ENCODE results near the gene CMTM4.
"Not testable (repeated sequence)": the region's sequence is repeated elsewhere in the genome, so short reads cannot be mapped to it uniquely, and the experiment has no call there.

CMTM4 gene

DNA sequence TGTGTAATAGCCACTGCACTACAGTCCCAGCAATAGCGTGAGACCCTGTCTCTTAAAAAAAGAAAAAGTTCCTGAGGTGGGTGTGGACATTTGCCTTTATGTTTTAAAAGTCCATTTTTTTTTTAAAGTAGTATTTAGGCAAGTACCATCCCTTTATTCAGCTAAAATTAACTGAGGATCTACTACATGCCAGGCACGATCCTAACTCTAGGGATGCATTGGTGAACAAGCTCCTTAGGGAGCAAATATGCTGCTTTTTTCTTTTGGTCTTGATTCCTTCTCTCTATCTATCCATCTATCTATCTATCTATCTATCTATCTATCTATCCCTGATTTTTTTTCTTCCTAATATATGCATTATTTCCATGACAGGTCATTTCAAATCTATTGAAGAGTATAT lies 47.4 kb downstream of the CMTM4 start:
- DNase-seq (ENCODE audit: low read depth in 1 of 2, low spot score in 1 of 2): no peak

DNA sequence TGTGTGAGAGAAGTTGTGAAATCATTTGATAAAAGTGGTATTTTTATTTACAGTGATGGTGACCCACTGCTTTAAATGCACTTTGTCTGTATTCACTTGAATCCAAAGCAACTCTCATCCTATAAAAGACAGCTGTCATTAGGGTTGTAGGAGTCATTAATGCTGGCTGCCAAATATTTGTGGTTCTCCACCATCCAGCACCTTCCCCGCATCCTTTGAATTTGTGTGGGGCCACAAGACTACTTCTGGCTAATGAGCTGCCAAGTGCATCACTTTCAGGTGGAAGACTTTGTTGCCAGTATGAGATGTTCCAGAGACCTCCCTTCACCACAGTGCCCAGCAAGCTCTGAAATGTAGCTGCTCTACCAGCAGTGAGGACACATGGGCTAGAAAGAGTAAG lies 48.7 kb downstream of the CMTM4 start:
- DNase-seq (ENCODE audit: low read depth in 1 of 2, low spot score in 1 of 2): no peak

DNA sequence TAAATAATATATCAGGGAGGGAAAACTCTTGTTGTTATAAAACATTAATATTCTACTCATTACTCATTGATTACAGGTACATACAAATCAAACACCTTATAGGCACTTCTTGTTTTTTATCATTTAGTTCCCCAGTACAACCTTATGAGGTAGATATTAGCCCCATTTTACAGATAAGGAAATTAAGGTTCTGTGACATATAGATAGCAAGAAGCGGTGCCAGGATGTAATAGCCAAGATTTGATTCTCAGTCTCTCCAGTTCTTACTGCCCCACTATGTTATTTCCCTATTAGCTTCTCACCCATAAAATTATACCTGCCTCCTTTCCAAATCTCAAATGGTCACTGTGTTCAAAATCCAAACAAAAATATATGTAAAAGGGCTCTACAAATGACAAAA lies 55.2 kb downstream of the CMTM4 start:
- no peak for DNase-seq (ENCODE audit: low read depth in 1 of 2, low spot score in 1 of 2)

DNA sequence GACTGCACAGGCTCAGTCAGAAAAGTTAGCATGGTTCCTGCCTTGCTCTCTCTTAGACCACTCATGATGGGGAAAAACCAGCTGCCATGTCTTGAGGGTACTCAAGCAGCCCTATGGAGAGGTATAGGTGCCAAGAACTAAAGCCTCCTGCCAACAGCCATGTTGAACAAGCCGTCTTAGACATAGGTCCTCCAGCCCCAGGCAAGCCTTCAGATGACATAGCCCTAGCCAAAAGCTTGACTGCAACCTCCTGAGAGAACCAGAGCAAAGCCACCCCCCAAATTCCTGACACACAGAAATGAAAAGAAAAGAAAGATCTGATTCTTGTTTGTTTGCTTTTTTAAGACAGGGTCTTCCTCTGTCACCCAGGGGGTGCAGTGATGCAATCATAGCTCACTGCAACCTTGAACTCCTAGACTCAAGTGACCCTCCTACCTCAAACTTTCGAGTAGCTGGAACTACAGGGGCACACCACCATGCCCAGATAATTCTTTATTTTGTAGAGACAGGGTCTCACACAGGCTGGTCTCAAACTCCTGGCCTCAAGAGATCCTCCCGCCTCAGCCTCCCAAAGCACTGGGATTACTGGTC lies 55.7 kb downstream of the CMTM4 start:
- DNase-seq (ENCODE audit: low read depth in 1 of 2, low spot score in 1 of 2): no peak

DNA sequence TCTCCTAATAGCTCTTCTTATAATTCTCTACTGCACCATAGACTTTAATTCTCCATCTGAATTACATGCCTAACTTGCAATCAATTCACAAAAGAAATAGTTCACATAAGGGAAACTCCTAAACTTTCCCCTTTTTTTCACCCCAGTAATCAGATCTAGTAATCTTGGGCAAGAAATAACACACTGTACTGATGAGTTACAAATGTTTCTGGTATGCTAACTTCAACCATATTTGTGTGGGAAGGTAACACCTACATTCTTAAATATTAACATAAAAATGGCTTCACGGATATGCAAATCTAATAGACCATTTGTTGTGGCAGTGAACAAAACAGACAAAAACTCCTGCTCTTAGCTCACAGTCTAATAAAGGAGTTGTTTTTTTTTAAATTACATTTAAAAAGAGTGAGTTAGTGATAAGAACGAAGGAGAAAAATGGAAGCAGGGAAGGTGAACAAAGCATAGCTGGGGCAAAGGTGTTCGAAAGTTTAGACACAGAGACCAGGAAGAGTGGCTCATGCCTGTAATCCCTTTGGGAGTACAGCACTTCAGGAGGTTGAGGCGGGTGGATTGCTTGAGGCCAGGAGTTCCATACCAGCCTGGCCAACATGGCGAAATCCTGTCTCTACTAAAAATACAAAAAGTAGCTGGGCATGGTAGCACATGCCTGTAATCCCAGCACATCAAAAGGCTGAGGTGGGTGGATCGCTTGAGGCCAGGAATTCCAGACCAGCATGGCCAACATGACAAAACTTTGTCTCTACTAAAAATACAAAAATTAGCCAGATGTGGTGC lies 57.3 kb downstream of the CMTM4 start:
- no peak for DNase-seq (ENCODE audit: low read depth in 1 of 2, low spot score in 1 of 2)

DNA sequence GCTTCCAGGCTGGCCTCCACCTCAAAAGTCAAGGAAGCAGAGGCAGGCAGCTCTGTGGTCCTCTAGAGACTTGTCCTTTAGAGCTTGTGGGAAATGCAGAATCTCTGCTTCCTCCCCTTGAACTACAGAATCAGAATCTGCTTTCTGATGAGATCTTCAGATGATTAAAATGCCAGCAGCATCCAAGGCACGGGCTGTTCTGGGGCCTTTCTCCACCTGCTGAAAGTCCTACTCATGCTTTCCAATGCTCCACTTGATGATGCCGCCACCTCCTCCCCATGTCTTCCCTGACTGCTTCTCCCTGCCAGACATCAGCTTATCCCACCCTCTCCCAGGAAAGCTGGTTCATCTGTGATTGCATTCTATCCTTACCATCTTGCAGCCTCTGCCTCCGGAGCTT lies 58.7 kb downstream of the CMTM4 start:
- DNase-seq (ENCODE audit: low read depth in 1 of 2, low spot score in 1 of 2): no peak

DNA sequence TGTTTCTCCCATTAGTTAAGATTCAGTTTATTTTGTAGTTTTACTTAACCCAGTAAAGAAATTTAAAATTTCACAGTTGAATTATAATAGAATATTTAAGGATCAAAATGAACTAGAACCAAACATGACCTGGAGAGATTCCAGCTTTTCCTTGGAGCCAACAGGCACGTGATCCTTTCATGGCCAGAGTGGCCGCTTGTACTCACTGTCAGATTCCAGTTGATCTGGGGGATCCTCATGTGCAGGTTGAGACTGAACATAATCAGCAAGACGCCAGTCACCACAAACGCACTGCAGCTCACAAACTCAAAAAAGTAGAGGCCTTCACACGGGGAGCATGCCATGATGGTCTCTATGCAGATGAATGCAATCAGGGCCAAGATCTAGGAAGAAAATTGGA lies 60.3 kb downstream of the CMTM4 start:
- DNase-seq (ENCODE audit: low read depth in 1 of 2, low spot score in 1 of 2): no peak

DNA sequence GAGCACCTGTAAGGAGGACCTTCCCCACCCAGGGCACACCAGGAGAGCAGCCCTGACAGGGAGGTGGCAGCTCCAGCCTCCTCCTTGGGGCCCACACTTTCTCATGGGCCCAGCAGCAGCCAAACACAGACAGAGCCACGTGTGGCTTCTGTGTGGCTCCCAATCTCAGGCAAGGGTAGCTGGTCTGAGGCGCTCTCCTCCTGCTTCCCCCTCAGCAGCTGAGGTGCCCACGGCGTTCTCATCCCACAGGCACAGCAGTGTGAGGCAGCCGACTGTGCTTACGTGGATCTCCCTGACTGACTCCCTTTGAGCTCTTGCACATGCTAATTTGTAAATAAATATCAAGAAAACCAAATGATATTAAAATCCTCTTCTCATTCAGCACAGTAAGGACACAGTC lies 61.1 kb downstream of the CMTM4 start:
- DNase-seq (ENCODE audit: low read depth in 1 of 2, low spot score in 1 of 2): no peak

DNA sequence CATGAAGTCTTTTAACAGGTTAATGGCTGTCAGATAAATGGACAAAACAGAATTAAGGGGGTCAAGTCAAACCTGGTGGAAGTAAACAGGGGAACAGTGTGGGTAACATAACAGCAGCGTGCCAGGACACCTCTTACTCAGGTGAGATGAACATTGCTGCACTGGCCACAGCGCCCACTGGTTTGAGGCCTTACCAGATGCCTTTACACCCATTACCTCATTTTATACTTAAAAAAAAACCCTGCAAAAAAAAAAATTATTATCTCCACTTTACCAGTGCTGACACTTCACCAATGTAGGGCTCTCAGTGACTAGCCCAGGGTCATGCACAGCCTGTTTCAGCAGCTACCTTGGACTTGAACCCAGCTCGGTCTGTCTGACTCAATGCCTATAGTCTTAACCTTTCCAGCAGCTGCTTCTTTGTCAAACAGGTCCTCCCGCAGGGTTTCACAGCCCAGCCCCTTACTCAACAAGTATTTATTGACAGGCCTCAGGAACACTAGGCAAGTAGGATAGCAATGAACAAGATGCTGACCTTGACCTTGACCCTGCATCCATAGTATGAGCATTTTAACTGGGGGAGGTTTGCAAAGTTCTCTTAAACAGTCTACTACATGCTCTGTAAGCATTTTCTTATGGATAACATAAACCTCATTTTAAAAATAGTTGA lies 61.9 kb downstream of the CMTM4 start:
- DNase-seq (ENCODE audit: low read depth in 1 of 2, low spot score in 1 of 2): no peak

DNA sequence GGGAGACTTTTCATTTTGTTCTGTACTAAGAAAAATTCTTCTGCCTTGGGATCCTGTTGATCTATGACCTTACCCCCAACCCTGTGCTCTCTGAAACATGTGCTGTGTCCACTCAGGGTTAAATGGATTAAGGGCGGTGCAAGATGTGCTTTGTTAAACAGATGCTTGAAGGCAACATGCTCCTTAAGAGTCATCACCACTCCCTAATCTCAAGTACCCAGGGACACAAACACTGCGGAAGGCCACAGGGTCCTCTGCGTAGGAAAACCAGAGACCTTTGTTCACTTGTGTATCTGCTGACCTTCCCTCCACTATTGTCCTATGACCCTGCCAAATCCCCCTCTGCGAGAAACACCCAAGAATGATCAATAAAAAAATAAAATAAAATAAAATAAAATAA lies 65.0 kb downstream of the CMTM4 start:
- not testable (repeated sequence) for DNase-seq (ENCODE audit: low read depth in 1 of 2, low spot score in 1 of 2)

DNA sequence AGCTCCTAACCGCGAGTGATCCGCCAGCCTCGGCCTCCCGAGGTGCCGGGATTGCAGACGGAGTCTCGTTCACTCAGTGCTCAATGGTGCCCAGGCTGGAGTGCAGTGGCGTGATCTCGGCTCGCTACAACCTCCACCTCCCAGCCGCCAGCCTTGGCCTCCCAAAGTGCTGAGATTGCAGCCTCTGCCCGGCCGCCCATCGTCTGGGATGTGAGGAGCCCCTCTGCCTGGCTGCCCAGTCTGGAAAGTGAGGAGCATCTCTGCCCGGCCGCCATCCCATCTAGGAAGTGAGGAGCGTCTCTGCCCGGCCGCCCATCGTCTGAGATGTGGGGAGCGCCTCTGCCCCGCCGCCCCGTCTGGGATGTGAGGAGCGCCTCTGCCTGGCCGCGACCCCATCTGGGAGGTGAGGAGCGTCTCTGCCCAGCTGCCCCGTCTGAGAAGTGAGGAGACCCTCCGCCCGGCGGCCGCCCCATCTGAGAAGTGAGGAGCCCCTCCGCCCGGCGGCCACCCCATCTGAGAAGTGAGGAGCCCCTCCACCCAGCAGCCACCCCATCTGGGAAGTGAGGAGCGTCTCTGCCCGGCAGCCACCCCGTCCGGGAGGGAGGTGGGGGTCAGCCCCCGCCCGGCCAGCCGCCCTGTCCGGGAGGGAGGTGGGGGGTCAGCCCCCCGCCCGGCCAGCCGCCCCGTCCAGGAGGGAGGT lies 65.8 kb downstream of the CMTM4 start:
- not testable (repeated sequence) for DNase-seq (ENCODE audit: low read depth in 1 of 2, low spot score in 1 of 2)

DNA sequence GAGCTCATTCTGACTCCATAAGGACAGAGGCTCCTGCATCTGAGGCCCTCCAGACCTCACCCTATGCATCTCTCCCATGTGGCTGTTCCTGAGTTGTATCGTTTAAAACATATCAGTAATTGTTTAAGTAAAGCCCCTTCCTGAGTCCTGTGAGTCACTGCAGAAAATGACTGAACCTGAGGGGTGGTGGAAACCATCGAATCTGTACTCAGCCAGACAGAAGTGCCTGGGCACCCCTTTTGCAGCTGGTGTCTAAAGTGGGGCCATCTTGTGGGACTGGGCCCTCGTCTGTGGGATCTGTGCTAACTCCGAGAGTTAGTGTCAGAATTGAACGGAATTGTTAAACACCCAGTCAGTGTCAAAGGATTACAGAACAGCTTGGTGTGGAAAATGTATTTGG lies 66.7 kb downstream of the CMTM4 start:
- no peak for DNase-seq (ENCODE audit: low read depth in 1 of 2, low spot score in 1 of 2)

DNA sequence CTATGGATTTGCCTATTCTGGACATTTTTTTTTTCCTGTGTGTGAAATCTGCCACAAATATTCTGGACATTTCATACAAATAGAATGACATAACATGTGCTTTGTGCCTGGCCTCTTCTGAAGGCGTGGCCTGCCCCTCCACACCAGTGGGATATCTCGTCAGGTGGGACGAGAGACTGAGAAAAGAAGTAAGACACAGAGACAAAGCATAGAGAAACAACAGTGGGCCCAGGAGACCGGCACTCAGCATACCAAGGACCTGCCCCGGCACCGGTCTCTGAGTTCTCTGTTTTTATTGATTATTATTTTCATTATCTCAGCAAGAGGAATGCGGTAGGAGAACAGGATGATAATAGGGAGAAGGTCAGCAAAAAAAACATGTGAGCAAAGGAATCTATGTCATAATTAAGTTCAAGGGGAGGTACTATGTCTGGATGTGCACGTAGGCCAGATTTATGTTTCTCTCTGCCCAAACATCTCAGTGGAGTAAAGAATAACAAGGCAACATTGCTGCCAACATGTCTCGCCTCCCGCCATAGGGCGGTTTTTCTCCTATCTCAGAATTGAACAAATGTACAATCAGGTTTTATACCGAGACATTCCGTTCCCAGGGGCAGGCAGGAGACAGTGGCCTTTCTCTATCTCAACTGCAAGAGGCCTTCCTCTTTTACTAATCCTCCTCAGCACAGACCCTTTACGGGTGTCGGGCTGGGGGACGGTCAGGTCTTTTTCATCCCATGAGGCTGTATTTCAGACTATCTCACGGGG lies 68.7 kb downstream of the CMTM4 start:
- DNase-seq (ENCODE audit: low read depth in 1 of 2, low spot score in 1 of 2): not testable (repeated sequence)

DNA sequence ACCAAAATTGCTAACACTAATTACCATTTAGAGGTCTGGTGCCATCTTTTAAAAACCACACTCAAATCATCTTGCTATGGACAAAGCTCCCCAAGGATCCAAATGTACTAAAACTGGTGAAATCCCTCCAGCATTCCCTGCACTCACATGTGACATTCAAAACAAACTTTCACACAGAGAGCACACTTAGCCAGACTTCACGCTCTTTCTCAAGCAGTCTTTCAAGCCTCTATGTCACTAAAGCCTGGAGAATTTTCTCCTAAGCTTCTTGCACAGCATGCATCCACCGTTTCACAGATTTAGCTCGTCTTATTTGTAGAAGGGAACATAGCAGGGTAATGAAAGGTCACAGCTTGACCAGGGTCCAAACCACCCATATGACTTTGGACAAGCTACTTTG lies 72.8 kb downstream of the CMTM4 start:
- DNase-seq (ENCODE audit: low read depth in 1 of 2, low spot score in 1 of 2): no peak

DNA sequence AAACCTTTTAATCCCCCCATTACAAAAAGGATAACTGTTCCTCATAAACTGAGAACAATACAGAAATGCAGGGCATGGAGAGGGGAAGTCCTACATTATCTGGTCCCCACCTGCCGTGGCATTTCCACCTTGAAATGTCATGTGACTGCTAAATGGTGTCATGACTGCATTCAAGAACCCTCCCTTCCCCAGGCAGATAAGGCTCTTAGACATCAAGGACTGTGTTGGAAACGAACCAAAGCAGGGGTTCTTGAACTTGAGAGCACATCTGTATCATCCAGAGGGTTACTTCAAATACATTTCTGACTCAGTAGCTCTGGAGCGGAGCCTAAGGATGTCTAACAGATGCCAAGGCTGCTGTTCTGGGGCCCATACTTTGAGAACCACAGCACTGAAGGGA lies 73.7 kb downstream of the CMTM4 start:
- DNase-seq (ENCODE audit: low read depth in 1 of 2, low spot score in 1 of 2): no peak

DNA sequence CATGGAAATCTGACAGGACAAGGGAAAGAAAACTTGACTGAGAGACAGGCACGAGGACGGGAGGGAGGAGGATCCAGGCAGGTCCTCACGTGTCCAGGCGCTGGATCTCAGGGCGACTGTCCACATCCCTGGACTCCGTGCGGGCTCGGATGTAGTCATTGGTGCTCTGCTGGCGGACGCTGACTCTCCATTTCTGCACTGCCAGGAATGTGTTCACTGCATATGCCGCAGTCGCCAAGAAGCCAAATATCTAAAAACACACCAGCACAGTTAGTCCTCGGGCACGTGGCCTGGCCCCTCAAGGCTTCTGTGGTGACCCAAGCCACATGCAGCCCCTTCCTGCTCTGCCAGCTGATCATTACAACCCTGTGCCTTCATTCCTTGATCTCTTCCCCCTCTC lies 74.6 kb downstream of the CMTM4 start:
- no peak for DNase-seq (ENCODE audit: low read depth in 1 of 2, low spot score in 1 of 2)

DNA sequence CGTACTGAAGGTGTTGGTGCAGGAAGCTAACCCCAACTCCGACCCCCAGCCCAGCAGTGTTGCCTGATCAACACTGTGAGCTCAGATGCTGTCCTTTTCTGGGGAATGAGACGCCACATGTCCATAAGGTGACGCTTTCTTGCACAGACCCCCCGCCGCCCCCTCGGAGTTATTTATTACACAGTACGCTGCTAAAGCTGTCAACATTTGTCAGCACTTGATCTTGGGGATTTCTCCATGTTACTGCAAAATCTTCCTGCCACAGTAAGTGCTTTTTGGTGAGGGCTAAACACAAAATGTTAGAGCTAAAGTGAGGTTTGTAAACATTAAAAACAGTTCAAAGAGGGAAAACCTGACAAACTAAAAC lies 76.1 kb downstream of the CMTM4 start:
- DNase-seq (ENCODE audit: low read depth in 1 of 2, low spot score in 1 of 2): no peak

DNA sequence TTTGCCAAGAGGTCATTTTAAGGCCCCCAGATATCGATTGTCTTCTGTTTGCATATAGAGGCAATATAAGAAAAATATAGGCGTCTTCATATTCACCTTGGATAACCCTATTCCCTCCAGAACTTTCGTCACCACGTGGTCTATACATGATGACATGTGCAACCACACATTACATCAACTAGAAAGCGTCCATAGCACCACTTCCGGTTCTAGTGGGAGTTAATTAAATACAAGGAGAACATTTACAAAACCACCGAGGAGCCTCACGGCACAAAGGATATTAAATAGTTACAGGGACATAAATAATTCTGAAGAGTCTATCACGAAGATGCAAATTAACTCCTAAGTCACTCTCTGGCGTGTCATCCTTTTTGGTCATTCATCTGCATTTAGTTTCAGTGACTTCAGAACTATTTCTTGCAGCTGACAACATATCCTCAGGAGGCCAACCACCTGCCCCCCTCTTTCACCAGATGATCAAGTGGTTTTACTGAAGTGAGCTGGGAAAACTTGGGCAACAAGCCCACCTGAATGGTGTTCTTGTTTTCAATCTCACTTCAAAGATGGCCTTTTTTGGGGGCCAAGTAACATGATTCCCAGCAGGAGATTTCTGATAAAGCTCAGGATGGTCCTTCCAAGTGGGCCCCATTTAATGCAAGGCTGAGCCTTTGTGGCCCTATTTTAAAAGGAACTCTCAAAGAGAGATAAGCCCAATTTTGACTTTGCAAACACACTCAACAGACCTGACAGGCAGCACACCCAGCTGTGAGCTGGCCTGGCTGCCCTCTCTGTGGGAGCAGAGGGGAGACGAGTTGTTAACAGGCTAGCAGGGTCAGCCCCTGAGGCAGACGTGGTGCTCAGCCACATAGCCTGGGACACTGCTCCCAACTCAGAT lies 76.8 kb downstream of the CMTM4 start:
- no peak for DNase-seq (ENCODE audit: low read depth in 1 of 2, low spot score in 1 of 2)

DNA sequence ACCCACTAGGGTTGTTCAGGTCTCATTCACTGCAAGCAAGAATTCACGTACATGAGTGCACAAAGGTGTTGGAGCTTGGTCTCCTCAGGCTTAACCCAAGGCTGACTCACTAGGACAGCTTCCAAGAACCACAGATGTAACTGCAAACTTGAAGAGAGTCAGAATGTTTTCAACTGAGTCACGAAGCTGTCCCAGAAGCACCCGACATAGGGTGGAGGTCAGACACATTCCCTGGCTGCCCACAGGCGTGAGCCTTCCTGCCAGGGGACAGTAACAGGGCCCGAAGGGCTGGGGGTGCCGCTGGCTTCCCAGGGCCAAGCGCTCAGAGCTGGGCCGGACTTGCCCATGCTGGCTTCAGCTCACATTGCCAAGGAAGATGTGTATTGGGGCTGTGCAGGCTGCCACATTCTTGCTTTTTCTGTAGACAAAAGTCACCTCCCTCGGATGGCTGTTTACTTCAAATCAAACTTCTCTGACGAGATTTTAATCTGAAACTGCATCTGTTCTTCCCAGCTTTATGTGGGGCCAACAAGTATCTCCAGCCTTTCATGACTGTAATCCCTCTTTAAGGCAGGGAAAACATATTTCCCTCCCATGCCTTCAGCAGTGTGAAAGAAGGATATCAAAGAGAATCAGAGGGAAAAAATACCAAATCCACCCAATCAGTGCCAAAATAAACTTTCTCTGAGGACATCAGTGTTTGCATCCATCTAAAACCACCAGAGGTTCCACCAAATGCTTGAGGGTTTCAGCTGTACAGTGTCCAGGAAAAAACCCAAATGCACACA lies 77.8 kb downstream of the CMTM4 start:
- DNase-seq (ENCODE audit: low read depth in 1 of 2, low spot score in 1 of 2): no peak

All from activated T-helper 1 cell treated with anti-CD3 and anti-CD28 coated beads, Interleukin-2, amount 50 U/mL, for 16 hours (primary cell).